ENCODE results near the gene PSME3.
"Not testable (repeated sequence)": the region's sequence is repeated elsewhere in the genome, so short reads cannot be mapped to it uniquely, and the experiment has no call there.

DNA sequence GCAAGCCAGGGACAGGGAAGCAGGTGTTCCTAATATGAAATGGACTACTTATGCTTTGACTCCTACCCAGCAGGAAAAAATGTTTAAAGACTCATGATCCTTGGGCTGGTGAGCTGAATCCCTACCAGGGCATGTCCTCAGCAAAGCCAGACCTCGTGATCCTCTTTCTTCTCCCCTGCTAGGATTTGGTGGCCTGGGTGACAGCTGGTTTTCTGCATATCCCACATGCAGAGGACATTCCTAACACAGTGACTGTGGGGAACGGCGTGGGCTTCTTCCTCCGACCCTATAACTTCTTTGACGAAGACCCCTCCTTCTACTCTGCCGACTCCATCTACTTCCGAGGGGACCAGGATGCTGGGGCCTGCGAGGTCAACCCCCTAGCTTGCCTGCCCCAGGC is 22.9 kb downstream of the PSME3 start:
- TF ChIP-seq, protein P1, sequence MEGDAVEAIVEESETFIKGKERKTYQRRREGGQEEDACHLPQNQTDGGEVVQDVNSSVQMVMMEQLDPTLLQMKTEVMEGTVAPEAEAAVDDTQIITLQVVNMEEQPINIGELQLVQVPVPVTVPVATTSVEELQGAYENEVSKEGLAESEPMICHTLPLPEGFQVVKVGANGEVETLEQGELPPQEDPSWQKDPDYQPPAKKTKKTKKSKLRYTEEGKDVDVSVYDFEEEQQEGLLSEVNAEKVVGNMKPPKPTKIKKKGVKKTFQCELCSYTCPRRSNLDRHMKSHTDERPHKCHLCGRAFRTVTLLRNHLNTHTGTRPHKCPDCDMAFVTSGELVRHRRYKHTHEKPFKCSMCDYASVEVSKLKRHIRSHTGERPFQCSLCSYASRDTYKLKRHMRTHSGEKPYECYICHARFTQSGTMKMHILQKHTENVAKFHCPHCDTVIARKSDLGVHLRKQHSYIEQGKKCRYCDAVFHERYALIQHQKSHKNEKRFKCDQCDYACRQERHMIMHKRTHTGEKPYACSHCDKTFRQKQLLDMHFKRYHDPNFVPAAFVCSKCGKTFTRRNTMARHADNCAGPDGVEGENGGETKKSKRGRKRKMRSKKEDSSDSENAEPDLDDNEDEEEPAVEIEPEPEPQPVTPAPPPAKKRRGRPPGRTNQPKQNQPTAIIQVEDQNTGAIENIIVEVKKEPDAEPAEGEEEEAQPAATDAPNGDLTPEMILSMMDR (IDR thresholded peaks at IDR 0.05 in 8 of 11, conservative IDR thresholded peaks at IDR 0.05 in 3 of 11) = not testable (repeated sequence)
- TF ChIP-seq POLR2A, POLR2AphosphoS5 (IDR thresholded peaks at IDR 0.05): not testable (repeated sequence)
